Cardiac muscle cell (in vitro differentiated cells and primary cell): ENCODE data around the gene DNLZ. TPM values are rescaled to one million over a fixed set of nuclear protein-coding genes. Genes with fewer than 3 reads are reported as not detected.
A peak's percentile ranks its signal among the peaks of the same experiment; 100 is the strongest.

ENCODE experiments used
- DNase-seq, 2 donors: peaks; one replicate each; pipeline versions ENCODE4 v3.0.0 to v3.0.0-alpha.2; 2010 to 2017; ENCODE audit warnings: low read depth in 1 of 2, low spot score in 1 of 2
- H3K27ac ChIP-seq: fragments of 200-600 bp; sonication (generic); 2 replicates; pipeline ENCODE4 v1.5.1; 2016
- H3K27me3 ChIP-seq: fragments of 200-600 bp; sonication (generic); 2 replicates; pipeline ENCODE4 v1.6.0; 2016; ENCODE audit warnings: control low read depth
- H3K36me3 ChIP-seq: fragments of 200-600 bp; sonication (generic); 2 replicates; pipeline ENCODE4 v1.5.1; 2016; ENCODE audit warnings: control low read depth
- H3K4me1 ChIP-seq: fragments of 200-600 bp; sonication (generic); 2 replicates; pipeline ENCODE4 v1.8.1; 2017; ENCODE audit warnings: low read depth, mild to moderate bottlenecking, mixed run types
- H3K4me3 ChIP-seq: fragments of 200-600 bp; sonication (generic); 2 replicates; pipeline ENCODE4 v1.5.1; 2016; ENCODE audit warnings: mild to moderate bottlenecking
- H3K9me3 ChIP-seq: fragments of 200-600 bp; sonication (generic); 2 replicates; pipeline ENCODE4 v1.5.1; 2017; ENCODE audit warnings: low read depth, mild to moderate bottlenecking, control low read depth
- CTCF ChIP-seq: IDR thresholded peaks from 2 replicates; pipeline ENCODE4 v1.5.1; 2012; ENCODE audit warnings: low read depth, mild to moderate bottlenecking, low read length
- polyA plus RNA-seq: library from polyadenylated mRNA; unstranded; fragments of >200 nt; fragmentation: Nextera tagmentation; extraction: Ambion mirVana; gene quantifications from 2 replicates; pipeline ENCODE4 v1.2.1, GENCODE V29; 2016
- total RNA-seq: library from RNA; depleted of rRNA; stranded (reverse); fragments of >200 nt; gene quantifications from 2 replicates; pipeline ENCODE4 v1.2.3, GENCODE V29; 2016

The DNLZ gene
- total and polyA plus RNA-seq, 2 experiments from 2014 or later: 28.0 to 48.2 TPM

DNA sequence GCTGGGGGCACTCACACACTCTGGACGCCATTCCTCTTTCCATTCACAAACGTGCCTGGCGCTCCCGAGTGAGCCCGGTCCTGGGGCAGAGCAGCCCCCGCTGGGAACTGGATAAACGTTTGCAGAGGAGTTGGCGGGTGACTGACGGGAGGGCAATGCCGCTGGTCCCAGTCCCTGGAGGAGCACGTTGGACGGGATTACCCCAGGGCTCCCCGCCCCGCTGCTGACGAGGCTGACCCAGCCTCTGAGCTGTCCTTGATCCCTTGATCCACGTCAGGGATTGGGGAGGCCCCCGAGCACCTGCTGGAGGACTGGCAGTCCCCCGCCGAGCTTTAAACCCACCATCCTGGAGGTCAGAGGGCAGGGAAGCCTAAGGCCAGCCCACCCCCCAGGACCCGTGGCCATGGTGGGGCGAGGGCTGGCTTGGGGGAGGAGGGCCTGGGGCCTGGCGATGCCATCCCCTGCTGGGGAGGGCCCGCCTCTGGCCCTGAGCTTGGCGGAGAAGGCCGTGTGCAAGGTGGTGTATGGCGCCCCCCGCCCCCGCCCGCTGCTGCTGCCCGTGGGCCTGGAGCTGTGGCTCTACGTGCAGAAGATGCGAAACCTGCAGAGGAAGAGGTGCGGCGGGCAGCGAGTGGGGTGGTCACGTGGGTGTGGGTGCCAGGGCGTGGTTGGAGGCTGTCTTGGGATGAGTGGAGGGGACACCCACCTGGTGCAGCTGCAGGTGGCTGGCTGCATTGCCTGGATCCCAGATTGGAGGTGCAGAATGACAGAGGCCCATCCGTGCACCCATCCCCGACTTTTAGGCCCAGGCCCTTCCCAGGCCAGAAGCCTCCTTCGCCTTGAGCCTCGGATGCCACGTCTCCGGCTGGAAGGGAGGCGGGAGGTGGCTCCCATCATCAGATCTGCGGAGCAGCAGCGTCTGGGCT lies 31.7 kb downstream of the DNLZ start:
- no peak for TF ChIP-seq CTCF
- no peak overlapping the region for H3K4me3 ChIP-seq
- H3K27me3 ChIP-seq: no peaks in the 10 kb centered on the region
- no peak for DNase-seq
- no peak overlapping the region for H3K27ac ChIP-seq
- peaks cover 22% of the 10 kb centered on the region for H3K4me1 ChIP-seq
- H3K36me3 ChIP-seq: no peaks in the 10 kb centered on the region
- no peaks in the 10 kb centered on the region for H3K9me3 ChIP-seq

- TF ChIP-seq CTCF: no peak
These were observed 32.5 kb downstream of the DNLZ start for GRCh38 chr9:136331030-136331429.

GRCh38 chr9:136330406-136330990 lies 33.0 kb downstream of the DNLZ start:
- Histone ChIP-seq H3K27me3 (no peaks in the 10 kb centered on the region), H3K4me1 (peaks cover 32% of the 10 kb centered on the region), H3K4me3 (no peak overlapping the region), H3K9me3 (no peaks in the 10 kb centered on the region), H3K27ac (no peak overlapping the region), H3K36me3 (no peaks in the 10 kb centered on the region)
- TF ChIP-seq CTCF: no peak
- no peak for DNase-seq

More at GRCh38 chr9:136331030-136331429, 32.5 kb downstream of the DNLZ start:
- no peaks in the 10 kb centered on the region for H3K9me3 ChIP-seq
- no peak for DNase-seq
- no peaks in the 10 kb centered on the region for H3K36me3 ChIP-seq
- no peak overlapping the region for H3K27ac ChIP-seq
- peaks cover 30% of the 10 kb centered on the region for H3K4me1 ChIP-seq
- H3K4me3 ChIP-seq: no peak overlapping the region
- H3K27me3 ChIP-seq: no peaks in the 10 kb centered on the region

GRCh38 chr9:136329636-136330405 lies 33.7 kb downstream of the DNLZ start:
- Histone ChIP-seq H3K27ac (peak overlapping the region; percentile 78), H3K36me3 (no peaks in the 10 kb centered on the region), H3K27me3 (no peaks in the 10 kb centered on the region), H3K9me3 (no peaks in the 10 kb centered on the region), H3K4me1 (peaks cover 36% of the 10 kb centered on the region), H3K4me3 (no peak overlapping the region)
- DNase-seq: no peak
- TF ChIP-seq CTCF: no peak

DNA sequence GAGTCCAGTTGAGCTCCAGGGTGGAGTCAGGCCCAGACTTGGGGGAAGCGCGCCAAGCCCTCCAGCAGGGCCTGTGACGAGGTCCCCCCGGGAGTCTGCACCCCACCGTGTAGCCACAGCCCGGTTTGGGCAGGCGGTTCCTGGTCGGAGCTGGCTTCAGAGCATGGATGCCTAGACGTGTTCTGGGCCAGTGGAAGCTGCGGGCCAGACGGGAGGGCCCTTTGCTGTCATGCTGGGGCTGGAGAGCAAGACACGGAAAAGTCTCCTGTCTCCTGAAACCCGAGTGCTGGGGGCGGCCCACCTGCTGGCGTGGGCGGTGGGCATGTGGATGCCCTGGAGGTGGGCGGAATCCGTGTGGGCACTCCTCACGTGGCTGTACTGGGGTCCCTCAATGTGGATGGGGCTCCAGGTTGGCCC lies 34.3 kb downstream of the DNLZ start:
- TF ChIP-seq CTCF: no peak
- peak overlapping the region; percentile 81 for H3K4me3 ChIP-seq
- H3K4me1 ChIP-seq: peaks cover 40% of the 10 kb centered on the region
- no peaks in the 10 kb centered on the region for H3K27me3 ChIP-seq
- H3K27ac ChIP-seq: peak overlapping the region; percentile 78
- no peaks in the 10 kb centered on the region for H3K36me3 ChIP-seq
- peak in 1 of 2 donors; percentile 7 for DNase-seq
- H3K9me3 ChIP-seq: no peaks in the 10 kb centered on the region
